Measurements from ENCODE around the gene SIGLEC5.

SIGLEC5 gene

GRCh38 chr19:51587264-51588191, 42.7 kb downstream of the SIGLEC5 start:
- no peak for DNase-seq

DNA sequence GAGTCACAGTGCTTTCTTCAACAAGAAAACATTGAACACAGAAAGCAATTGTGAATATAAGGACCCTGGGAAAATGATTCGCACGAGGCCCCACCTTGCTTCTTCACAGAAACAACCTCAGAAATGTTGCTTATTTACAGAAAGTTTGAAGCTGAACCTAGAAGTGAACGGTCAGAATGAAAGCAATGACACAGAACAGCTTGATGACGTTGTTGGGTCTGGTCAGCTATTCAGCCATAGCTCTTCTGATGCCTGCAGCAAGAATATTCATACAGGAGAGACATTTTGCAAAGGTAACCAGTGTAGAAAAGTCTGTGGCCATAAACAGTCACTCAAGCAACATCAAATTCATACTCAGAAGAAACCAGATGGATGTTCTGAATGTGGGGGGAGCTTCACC, 43.4 kb downstream of the SIGLEC5 start:
- no peak for DNase-seq

GRCh38 chr19:51586103-51586728, 44.0 kb downstream of the SIGLEC5 start:
- DNase-seq = no peak

DNA sequence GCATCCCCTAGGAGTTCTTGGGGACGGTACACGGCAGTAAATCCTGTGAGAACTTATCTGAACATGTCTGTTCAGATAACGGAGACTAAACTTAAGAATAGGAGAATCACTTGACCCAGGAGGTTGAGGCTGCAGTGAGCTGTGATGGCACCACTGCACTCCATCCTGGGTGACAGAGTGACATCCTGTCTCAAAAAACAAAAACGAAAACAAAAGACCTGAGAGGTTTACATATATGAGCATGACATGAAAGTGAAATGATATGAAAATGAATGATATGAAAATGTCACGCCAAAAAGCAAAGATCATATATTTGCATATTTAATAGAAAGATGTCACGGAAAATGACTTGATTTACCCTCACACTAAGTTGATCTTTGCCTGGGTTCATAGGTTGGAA, 53.4 kb downstream of the SIGLEC5 start:
- no peak for DNase-seq

- DNase-seq = no peak
Measured at GRCh38 chr19:51573331-51573730, 56.9 kb downstream of the SIGLEC5 start.

- DNase-seq = no peak
Measured at GRCh38 chr19:51572908-51573307, 57.3 kb downstream of the SIGLEC5 start.

DNA sequence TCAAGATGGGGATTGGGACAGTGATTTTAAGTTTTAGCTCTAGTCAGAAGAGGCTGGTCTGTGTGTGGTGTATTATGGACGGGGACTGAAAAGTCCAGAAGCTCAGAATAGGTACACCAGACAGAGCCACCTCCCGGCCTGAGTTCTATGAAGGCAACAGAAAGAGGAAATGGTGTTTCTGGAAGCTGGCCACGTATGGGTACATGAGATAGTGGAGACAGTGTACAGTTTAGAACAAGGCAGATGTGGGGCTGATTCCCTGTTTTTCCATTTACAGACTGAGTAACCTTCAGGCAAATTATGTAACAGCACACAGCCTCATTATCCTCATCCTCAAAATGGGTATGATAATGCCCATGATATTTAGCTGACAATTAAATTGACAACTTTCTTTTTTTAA, 57.8 kb downstream of the SIGLEC5 start:
- DNase-seq = no peak

- no peak for DNase-seq
Measured at GRCh38 chr19:51571599-51571998, 58.6 kb downstream of the SIGLEC5 start.

DNA sequence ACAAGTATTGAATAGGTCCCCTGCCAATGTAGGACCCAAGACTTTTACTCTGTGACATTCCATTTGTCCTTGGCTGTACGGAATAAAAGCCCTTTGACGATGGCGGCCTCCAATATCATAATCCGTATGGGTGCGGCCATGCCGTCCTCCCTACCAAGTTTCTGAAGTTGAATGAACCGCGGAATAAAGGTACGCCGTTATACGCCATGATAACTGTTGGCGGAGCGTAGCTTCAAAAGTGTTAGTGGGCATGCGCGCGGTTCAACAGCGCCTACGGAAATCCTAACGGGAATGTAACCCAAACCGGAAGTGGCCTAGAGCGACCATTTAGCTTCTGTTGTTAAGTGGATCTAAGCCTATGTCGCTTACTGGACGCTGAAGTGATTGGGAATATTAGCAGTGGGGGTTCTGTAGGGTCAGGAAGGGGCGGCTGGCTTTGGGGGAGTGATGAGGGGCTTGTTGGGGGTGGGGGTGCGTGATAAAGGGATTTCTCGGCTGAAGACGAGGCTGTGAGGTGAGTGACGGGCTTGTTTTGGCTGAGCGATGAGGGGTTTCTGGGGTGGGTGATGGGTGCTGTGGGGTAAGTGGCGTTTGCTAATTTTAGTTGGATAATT, 59.1 kb downstream of the SIGLEC5 start, which contains the start of gene ZNF175:
Gene ZNF175, plus strand, starts transcription at position 322 of the 614 bp plus-strand sequence. CDS start 2,047 bp downstream, outside the sequence.
- peak; percentile 44 to 73 (median 60) for DNase-seq

DNA sequence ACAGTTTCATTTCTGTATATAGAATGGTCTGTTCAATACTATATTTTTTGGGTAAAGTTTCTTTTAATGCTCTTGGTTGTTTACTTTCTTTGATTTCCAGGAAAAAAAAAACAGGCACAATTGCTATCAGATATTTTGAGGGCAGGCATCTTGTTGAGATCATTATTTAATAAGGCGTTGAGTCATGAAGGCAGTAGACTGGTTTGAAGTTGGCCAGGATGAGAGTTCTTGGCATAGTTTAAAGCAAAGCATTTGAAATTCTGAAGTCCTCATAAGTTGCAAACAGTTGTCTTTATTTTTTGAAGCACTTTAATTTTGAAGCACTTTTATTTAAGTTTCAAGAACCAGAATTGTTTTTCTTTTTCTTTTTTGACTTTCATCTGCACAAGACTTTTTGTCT, 61.7 kb downstream of the SIGLEC5 start:
- no peak for DNase-seq

- DNase-seq = no peak
Measured at GRCh38 chr19:51567583-51567982, 62.6 kb downstream of the SIGLEC5 start.

- DNase-seq = no peak
Measured at GRCh38 chr19:51566489-51567100, 63.6 kb downstream of the SIGLEC5 start.

DNA sequence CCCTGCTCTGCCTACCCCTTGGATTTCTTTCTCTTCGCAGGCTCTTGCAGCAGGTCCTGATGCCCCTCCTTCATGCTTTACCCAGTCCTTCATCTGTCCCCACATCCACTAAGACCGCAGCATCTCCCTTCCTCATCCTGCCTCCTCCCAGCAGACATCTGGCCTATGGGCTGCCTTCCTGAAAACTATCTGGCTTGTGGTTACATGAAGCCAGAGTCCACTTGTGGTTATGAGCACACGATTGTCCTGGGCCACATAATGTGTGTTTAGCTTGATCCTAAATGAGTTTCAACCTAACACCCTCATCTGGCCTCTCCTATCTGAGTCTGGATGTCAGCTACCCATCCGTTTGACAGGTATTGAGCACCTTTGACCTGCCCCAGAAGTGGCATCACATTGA, 64.6 kb downstream of the SIGLEC5 start:
- no peak for DNase-seq

DNA sequence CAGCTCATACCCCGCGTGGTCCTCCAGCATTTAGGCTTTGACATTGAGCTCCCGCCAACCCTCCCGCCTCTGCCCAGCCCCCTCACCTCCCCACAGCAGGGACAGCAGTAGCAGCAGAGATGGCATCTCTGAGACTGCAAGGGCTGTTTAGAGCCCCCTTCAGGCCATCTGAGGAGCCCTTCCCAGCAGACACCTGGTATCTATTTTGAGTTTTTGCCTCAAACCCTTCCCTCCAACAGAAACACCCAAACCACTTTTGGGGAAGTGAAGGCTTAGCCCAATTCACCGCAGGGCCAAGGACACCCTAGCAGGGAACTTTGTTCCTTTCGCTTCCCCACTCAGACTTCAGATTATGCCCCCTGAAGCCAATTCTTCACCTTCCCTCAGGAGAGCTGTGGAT, 65.4 kb downstream of the SIGLEC5 start:
- no peak for DNase-seq
